Panc1 (cell line): Measurements from ENCODE around the gene ZNF573. TPM values are rescaled to one million over a fixed set of nuclear protein-coding genes. Genes with fewer than 3 reads are reported as not detected.
A peak's percentile ranks its signal among the peaks of the same experiment; 100 is the strongest.

ENCODE experiments used
- ATAC-seq: fragments of 200-7000 bp; cut with Tn5 transposase; 2 replicates; pipeline ENCODE4 v1.9.1; 2020; ENCODE audit warnings: mild to moderate bottlenecking, moderate library complexity
- BruUV-seq: library from RNA; stranded (reverse); fragments of 400-500 nt; replicated peaks from 2 replicates; lab custom pipeline; 2021; lab: Mats Ljungman, UMichigan
- CTCF ChIA-PET: fragments of 300-600 bp; sonication (Branson Sonifier 250); formaldehyde crosslinking; loops from one replicate; lab custom pipeline; 2022; ENCODE audit warnings: antibody characterized with exemption; lab: Charles Lee
- POLR2A ChIA-PET: fragments of 300-600 bp; sonication (Branson Sonifier 250); formaldehyde crosslinking; loops from one replicate; lab custom pipeline; 2022; ENCODE audit warnings: antibody characterized with exemption; lab: Charles Lee
- DNase-seq: peaks from one replicate; pipeline ENCODE4 v3.0.0-alpha.2; 2010; ENCODE audit warnings: low read depth, low spot score
- H3K27ac ChIP-seq: 2 replicates; pipeline ENCODE4 v1.5.1; 2011; ENCODE audit warnings: mild to moderate bottlenecking, low read length, inconsistent platforms
- H3K27me3 ChIP-seq: fragments of 200-500 bp; sonication (Bioruptor generic); 2 replicates; pipeline ENCODE4 v1.6.0; 2014; ENCODE audit warnings: low read length, inconsistent platforms; ENCODE audit not compliant: control insufficient read depth, insufficient read depth
- H3K36me3 ChIP-seq: fragments of 200-500 bp; sonication (Bioruptor generic); 2 replicates; pipeline ENCODE4 v1.5.1; 2014; ENCODE audit warnings: inconsistent platforms, mild to moderate bottlenecking, low read length, moderate library complexity; ENCODE audit not compliant: control insufficient read depth, insufficient read depth
- H3K4me1 ChIP-seq: 2 replicates; pipeline ENCODE4 v1.5.1; 2011; ENCODE audit warnings: inconsistent platforms, mild to moderate bottlenecking, low read length, moderate library complexity; ENCODE audit not compliant: control insufficient read depth, insufficient read depth
- H3K4me3 ChIP-seq, 2 experiments: 2 replicates each; pipeline ENCODE4 v1.5.1; 2011 to 2012; ENCODE audit warnings: low read depth in 2 of 2, low read length in 2 of 2, mild to moderate bottlenecking in 2 of 2, inconsistent platforms in 1 of 2, moderate library complexity in 1 of 2
- H3K9me3 ChIP-seq: fragments of 200-500 bp; sonication (Bioruptor generic); 2 replicates; pipeline ENCODE4 v1.5.1; 2014; ENCODE audit warnings: low read depth, mild to moderate bottlenecking, inconsistent platforms, low read length, moderate library complexity; ENCODE audit not compliant: control insufficient read depth, insufficient read depth
- POLR2AphosphoS5 ChIP-seq: IDR thresholded peaks from 2 replicates; pipeline ENCODE4 v1.6.1; 2012; ENCODE audit warnings: mild to moderate bottlenecking, low read depth, low read length, moderate library complexity
- SIN3A ChIP-seq: IDR thresholded peaks from 2 replicates; pipeline ENCODE4 v1.6.1; 2012; ENCODE audit warnings: low read depth, mild to moderate bottlenecking, low read length, moderate library complexity, borderline replicate concordance; ENCODE audit not compliant: insufficient read depth
- TCF7L2 ChIP-seq: IDR thresholded peaks from 2 replicates; pipeline ENCODE4 v1.6.1; 2011; ENCODE audit warnings: mild to moderate bottlenecking, low read depth, low read length, inconsistent platforms
- in situ Hi-C: cut with HindIII; loops from 2 replicates; pipeline ENCODE4 v1.10.0; 2016; ENCODE audit warnings: low sequenced_read_pairs, low pct_unique_long_range_greater_than_20kb
- intact Hi-C: fragments of 100-400 bp; cut with micrococcal nuclease; formaldehyde crosslinking; loops from one replicate; pipeline ENCODE4 v1.10.0; 2022; ENCODE audit not compliant: unreplicated experiment
- total RNA-seq: library from RNA; stranded (reverse); gene quantifications from one replicate; pipeline ENCODE4 v1.2.1, GENCODE V29; 2021; ENCODE audit not compliant: unreplicated experiment
- TF ChIP-seq, protein P1 (sequence below), 2 experiments: IDR thresholded peaks; 2 replicates each; pipeline ENCODE4 v1.6.1; 2011 to 2012; ENCODE audit warnings: low read depth in 2 of 2, control low read depth in 1 of 2, low read length in 1 of 2, mild to moderate bottlenecking in 1 of 2, moderate library complexity in 1 of 2; ENCODE audit not compliant: insufficient read depth in 1 of 2
- TF ChIP-seq, protein P2 (sequence below): fragments of 450-650 bp; IDR thresholded peaks from 2 replicates; pipeline ENCODE4 v1.5.1; 2017; ENCODE audit warnings: mild to moderate bottlenecking

Gene ZNF573
- total RNA-seq, 1 experiment from 2014 or later = 13.3 TPM

DNA sequence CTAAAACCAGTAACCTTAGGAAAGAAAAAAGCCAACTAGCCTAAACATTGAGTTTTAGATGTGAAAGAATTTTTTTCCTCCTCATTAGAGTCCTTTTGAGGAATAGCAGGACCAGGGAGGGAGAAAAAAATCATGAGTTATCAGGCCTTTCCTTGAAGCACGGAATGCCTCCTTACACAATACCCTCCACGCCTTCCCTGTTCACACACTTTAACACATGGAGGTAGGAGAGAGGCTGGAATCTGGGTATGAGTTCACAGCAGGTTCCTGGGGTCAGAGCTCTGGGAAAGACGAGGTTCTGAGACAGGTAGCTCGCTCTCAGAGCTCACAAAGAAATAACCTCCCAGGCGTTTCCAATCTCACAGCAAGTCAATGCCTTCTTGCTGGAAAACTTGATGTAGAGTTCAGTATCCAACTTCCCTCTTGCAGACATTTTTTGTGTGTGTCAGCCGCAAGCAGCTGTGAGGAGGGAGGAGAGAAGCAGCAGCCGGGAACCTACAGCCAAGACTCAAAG is 716 bp downstream of the ZNF573 start:
- ChIA-PET CTCF (no interaction called here), POLR2A (no interaction called here)
- TF ChIP-seq TCF7L2 (no peak), POLR2AphosphoS5 (no peak)
- TF ChIP-seq, protein P1, sequence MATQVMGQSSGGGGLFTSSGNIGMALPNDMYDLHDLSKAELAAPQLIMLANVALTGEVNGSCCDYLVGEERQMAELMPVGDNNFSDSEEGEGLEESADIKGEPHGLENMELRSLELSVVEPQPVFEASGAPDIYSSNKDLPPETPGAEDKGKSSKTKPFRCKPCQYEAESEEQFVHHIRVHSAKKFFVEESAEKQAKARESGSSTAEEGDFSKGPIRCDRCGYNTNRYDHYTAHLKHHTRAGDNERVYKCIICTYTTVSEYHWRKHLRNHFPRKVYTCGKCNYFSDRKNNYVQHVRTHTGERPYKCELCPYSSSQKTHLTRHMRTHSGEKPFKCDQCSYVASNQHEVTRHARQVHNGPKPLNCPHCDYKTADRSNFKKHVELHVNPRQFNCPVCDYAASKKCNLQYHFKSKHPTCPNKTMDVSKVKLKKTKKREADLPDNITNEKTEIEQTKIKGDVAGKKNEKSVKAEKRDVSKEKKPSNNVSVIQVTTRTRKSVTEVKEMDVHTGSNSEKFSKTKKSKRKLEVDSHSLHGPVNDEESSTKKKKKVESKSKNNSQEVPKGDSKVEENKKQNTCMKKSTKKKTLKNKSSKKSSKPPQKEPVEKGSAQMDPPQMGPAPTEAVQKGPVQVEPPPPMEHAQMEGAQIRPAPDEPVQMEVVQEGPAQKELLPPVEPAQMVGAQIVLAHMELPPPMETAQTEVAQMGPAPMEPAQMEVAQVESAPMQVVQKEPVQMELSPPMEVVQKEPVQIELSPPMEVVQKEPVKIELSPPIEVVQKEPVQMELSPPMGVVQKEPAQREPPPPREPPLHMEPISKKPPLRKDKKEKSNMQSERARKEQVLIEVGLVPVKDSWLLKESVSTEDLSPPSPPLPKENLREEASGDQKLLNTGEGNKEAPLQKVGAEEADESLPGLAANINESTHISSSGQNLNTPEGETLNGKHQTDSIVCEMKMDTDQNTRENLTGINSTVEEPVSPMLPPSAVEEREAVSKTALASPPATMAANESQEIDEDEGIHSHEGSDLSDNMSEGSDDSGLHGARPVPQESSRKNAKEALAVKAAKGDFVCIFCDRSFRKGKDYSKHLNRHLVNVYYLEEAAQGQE (IDR thresholded peaks at IDR 0.05; ENCODE audit: insufficient read depth in 1 of 2, low read depth in 2 of 2, low read length in 1 of 2) = no peak
- TF ChIP-seq, protein P2, sequence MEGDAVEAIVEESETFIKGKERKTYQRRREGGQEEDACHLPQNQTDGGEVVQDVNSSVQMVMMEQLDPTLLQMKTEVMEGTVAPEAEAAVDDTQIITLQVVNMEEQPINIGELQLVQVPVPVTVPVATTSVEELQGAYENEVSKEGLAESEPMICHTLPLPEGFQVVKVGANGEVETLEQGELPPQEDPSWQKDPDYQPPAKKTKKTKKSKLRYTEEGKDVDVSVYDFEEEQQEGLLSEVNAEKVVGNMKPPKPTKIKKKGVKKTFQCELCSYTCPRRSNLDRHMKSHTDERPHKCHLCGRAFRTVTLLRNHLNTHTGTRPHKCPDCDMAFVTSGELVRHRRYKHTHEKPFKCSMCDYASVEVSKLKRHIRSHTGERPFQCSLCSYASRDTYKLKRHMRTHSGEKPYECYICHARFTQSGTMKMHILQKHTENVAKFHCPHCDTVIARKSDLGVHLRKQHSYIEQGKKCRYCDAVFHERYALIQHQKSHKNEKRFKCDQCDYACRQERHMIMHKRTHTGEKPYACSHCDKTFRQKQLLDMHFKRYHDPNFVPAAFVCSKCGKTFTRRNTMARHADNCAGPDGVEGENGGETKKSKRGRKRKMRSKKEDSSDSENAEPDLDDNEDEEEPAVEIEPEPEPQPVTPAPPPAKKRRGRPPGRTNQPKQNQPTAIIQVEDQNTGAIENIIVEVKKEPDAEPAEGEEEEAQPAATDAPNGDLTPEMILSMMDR = no peak
- Histone ChIP-seq H3K9me3 (peaks cover 6% of the 10 kb centered on the region; the same call in 1 of the 2 replicates), H3K36me3 (no peaks in the 10 kb centered on the region), H3K27me3 (no peaks in the 10 kb centered on the region), H3K4me3 (peak overlapping the region; percentile 66 to 99), H3K27ac (peak overlapping the region; percentile 93), H3K4me1 (no peaks in the 10 kb centered on the region)
- ATAC-seq = peak; percentile 40; the same call in 1 of the 2 replicates
- intact Hi-C loops = no loop called here
- DNase-seq = peak; percentile 12
- BruUV-seq = no TSS peak
- in situ Hi-C loops = no loop called here

DNA sequence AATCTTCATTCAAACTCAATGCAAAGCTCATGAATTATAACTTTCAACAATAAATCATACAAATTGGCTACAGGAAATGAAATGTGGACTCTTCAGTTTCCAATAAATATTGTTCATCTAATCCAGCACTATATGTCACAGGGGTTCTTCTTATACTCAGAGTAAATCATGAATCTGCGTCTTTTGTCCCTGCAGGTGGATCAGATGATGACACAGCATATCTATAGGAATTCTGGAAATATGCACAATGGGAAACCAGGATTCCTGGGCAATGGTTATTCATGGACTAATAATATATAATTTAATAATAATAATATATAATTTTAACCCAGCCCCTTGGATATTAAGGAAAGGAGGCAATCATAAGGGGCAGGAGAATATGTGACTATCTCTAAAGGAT is 8.4 kb downstream of the ZNF573 start:
- intact Hi-C loops = no loop called here

More for the DNA sequence above, 8.4 kb downstream of the ZNF573 start:
- POLR2A ChIA-PET = no interaction called here
- H3K27ac ChIP-seq = no peak overlapping the region
- no peak for DNase-seq
- TF ChIP-seq, protein P1 (IDR thresholded peaks at IDR 0.05; ENCODE audit: insufficient read depth in 1 of 2, low read depth in 2 of 2, low read length in 1 of 2) = no peak
- TF ChIP-seq TCF7L2 = no peak
- no peak for TF ChIP-seq POLR2AphosphoS5
- TF ChIP-seq, protein P2 = no peak
- no peak for TF ChIP-seq SIN3A
- H3K4me1 ChIP-seq = no peaks in the 10 kb centered on the region
- no peaks in the 10 kb centered on the region for H3K27me3 ChIP-seq
- no peaks in the 10 kb centered on the region for H3K36me3 ChIP-seq
- H3K9me3 ChIP-seq = peaks cover 6% of the 10 kb centered on the region; the same call in 1 of the 2 replicates
- ATAC-seq = no peak
- H3K4me3 ChIP-seq = no peak overlapping the region
- CTCF ChIA-PET = interaction anchor here (0.6 to 0.7 kb wide), 2 partner anchors 8 to 393 kb away, joined by 3 to 5 read pairs; partner anchors contain the start of gene ZNF573
- in situ Hi-C loops = no loop called here
- no TSS peak for BruUV-seq
